ENCODE results near the gene NUDC.
A peak's percentile ranks its signal among the peaks of the same experiment; 100 is the strongest.
"Not testable (repeated sequence)": the region's sequence is repeated elsewhere in the genome, so short reads cannot be mapped to it uniquely, and the experiment has no call there.

The NUDC gene

GRCh38 chr1:26921540-26922430 is at the start of gene NUDC:
Gene NUDC, plus strand, starts transcription at chr1:26921743. Its CDS starts 106 bp downstream, at chr1:26921849.
- H3K4me3 ChIP-seq (ENCODE audit: low read depth, low read length), result peak within 1 kb of the TSS; percentile 94
- TF ChIP-seq CTCF (IDR thresholded peaks at IDR 0.05; ENCODE audit: insufficient read depth, low read depth, low read length, missing control alignments), result no peak
- peak; percentile 98 for DNase-seq (ENCODE audit: low read depth)

DNA sequence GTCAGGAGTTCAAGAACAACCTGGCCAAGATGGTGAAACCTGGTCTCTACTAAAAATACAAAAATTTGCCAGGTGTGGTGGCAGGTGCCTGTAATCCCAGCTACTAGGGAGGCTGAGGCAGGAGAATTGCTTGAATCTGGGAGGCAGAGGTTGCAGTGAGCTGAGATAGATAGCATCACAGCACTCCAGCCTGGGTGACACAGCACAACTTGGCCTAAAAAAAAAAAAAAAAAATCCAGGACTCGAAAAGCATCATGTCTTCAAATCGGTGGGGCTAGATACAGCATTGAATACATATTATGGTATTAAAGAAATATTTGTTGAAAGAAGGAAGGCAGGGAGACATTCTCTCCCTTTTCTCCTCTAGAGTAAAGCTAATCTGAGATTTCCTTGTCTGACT is 48.4 kb upstream of the NUDC start:
- DNase-seq (ENCODE audit: low read depth); H3K4me3 ChIP-seq (ENCODE audit: low read depth, low read length): not testable (repeated sequence)

- no peak overlapping the region for H3K4me3 ChIP-seq (ENCODE audit: low read depth, low read length)
- DNase-seq (ENCODE audit: low read depth), result no peak
- TF ChIP-seq CTCF (IDR thresholded peaks at IDR 0.05; ENCODE audit: insufficient read depth, low read depth, low read length, missing control alignments), result no peak
Observed at GRCh38 chr1:26874896-26875295, 46.6 kb upstream of the NUDC start.

DNA sequence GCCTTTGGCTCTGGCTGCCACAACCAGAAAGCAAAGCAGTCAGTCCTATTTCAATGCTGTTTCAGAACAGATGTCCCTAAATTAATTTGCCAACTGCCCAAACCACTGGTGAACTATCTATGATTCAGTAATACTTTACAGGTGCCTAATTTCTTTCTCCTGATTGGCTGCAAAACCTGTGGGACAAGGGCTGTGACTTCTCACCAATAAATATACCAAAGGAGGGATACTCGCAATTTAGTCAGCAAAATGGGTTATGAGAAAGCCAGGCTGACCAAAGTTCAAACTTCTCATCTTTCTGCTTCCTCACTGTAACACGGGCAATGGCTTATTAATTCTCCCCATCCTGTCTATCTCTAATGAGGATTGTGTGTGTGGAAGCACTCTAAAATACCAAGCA is 44.2 kb upstream of the NUDC start:
- TF ChIP-seq CTCF (IDR thresholded peaks at IDR 0.05; ENCODE audit: insufficient read depth, low read depth, low read length, missing control alignments), result no peak
- no peak for DNase-seq (ENCODE audit: low read depth)
- no peak overlapping the region for H3K4me3 ChIP-seq (ENCODE audit: low read depth, low read length)

DNA sequence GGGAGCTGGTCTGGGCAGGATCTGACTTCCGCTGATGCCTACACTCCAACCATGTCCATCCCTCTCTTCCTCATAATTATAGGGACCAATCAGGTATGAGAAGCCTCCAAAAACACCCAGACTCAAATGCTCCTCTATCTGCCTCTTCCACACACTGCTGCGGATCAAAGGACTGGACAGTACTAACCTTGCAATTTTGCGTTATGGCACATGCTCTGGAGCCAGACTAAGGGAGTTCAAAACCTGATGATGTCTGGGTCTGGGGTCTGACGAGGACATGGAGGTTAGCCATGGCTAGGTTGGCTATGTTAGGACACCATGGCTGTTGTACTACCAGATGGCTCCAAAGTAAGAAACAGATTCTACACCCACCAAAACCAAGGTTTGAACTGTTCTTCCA is 41.8 kb upstream of the NUDC start:
- H3K4me3 ChIP-seq (ENCODE audit: low read depth, low read length), result no peak overlapping the region
- no peak for TF ChIP-seq CTCF (IDR thresholded peaks at IDR 0.05; ENCODE audit: insufficient read depth, low read depth, low read length, missing control alignments)
- DNase-seq (ENCODE audit: low read depth), result no peak

- not testable (repeated sequence) for DNase-seq (ENCODE audit: low read depth); H3K4me3 ChIP-seq (ENCODE audit: low read depth, low read length)
Observed at GRCh38 chr1:26881611-26882010, 39.9 kb upstream of the NUDC start.

- DNase-seq (ENCODE audit: low read depth), result no peak
- TF ChIP-seq CTCF (IDR thresholded peaks at IDR 0.05; ENCODE audit: insufficient read depth, low read depth, low read length, missing control alignments), result no peak
Observed at GRCh38 chr1:26882696-26883463, 38.7 kb upstream of the NUDC start.

More at GRCh38 chr1:26882696-26883463, 38.7 kb upstream of the NUDC start:
- no peak overlapping the region for H3K4me3 ChIP-seq (ENCODE audit: low read depth, low read length)

Data from GM12865 (cell line).